HG03039 (cell line): ENCODE measurements around the gene POU3F3.

Source experiments
- ATAC-seq: cut with Tn5 transposase; IDR thresholded peaks from one replicate; pipeline ENCODE4 v1.9.1; 2021; ENCODE audit warnings: mild to moderate bottlenecking, moderate library complexity; ENCODE audit not compliant: unreplicated experiment

Gene POU3F3

GRCh38 chr2:104859766-104860450 is 6.0 kb downstream of the POU3F3 start:
- no peak for ATAC-seq

GRCh38 chr2:104860451-104860790 is 6.5 kb downstream of the POU3F3 start:
- ATAC-seq, result no peak

DNA sequence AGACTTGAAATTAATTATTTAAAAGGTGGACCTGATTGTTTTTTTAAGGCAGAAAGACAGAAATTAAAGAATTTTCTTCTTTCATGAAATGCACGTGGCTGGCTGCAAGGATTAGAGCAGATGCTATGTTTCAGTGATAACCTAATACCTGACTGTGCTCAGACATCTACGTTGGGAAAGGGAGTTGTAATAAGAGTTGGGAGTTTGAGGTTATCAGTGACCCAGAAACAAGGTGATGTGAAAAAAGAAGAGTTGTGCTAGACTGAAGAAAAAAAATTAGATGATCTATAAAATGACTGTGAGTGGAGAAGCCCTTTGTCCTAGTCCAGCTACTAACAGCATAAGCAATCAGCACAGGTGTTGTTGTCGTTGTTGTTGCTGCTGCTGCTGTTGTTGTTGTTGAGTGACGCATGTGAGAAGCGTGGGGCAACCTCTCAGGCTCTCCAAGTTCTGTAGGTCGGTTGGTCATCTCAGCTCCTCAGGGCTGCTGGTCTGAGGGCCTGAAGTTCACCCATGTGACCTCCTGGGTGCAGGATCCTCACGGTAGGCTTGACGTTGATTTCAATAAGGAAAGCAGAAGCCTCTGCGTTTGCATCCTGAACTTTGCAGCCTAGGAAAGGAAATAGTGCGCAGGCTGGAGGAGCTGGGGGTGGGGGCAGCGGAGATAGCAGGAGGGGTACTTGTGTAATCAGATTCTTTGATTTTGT is 7.6 kb downstream of the POU3F3 start:
- ATAC-seq, result no peak

GRCh38 chr2:104862058-104862941 is 8.4 kb downstream of the POU3F3 start:
- no peak for ATAC-seq

GRCh38 chr2:104863146-104863467 is 9.2 kb downstream of the POU3F3 start:
- ATAC-seq, result no peak

DNA sequence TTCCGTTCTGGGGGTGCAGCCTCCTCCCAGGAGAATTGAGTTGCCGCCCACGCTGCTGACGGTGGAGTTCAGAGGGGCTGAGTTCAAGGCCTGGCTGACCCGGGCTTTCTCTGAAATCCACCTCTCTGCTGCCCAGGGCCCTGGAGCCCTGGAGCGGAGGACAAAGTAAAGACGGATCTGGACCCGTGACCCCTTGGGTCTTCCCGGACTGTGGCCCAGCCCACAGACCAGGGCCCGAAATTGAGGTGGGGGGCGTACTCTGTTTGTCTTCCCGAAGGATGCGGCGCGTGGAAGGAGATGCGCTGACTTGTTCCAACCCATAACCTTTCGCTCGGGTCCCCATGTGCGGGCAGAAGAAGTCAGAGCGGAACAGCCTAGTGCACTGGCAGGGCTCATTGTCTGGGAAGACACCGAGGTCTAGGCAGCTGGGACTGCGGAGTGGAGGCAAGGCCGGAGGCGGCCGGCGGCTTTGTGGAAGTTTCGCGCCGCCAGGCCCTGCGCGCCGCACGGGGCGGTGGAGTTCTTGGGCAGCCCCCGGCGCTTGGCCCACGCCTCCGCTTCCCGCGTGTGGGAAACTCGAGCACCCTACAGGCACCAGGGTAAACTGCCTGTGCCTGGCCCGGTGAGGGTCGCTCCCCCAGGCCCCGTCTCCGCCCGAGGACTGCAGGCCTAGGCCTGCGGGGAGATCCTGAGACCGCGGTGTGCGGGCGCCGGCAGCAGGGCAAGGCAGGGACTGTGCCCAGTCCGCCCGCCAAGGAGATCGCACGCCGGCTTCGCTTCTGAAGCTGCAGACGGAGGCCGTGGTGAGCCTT is 9.8 kb downstream of the POU3F3 start:
- no peak for ATAC-seq

DNA sequence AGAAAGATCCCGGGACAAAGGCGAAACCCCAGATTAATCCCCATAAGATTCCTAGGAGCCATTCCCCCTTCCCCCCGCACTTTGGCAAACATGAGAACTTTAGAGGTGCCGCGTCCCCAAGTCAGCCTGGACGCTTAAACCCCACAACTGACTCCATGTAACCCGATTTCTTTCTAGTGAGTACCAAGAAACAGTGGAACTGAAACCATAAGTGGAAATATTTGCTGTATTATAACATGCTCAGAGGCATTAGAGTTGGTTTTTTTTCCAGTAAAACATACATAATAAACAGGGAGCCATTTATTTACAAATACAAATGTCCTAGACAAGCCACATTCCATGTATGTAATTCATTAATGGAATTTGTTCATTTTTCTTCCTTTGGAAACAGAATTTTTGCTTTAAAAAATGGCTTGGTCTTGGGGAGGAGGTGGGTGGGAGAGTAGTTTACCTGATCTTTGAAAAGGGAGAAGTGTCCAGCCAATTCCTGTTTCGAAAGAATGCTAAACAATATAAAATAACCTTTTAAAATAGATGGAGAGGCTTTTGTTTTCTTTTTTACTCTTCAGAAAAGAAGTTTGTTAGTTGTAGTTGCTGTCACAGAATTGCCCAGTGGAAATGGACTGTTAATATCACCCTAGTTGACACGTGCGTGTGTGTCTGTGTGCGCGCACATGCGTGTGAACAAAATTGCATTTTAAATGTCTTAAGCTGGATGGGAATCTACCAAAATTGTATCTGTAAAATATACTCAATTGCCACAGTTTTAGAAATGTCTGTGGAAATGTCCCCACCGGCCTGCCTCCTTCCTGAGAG is 10.6 kb downstream of the POU3F3 start:
- no peak for ATAC-seq

DNA sequence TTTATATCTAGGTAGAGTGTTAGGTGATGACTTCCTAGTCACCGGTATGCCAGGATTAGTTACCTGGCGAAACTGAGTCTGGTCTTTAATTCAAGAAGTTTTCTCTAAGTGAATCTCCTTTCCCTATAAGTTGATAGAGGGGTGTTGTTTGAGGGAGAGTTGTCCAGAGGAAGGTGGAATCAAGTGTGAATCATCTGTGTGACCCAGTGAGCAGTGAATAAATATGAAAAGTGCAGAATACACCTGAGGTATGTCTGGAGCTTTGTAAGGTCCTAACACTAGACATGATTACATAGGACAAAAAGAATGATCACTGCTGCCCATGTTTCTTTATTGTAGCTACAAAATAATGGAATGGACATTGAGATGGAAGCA is 11.2 kb downstream of the POU3F3 start:
- ATAC-seq, result no peak

DNA sequence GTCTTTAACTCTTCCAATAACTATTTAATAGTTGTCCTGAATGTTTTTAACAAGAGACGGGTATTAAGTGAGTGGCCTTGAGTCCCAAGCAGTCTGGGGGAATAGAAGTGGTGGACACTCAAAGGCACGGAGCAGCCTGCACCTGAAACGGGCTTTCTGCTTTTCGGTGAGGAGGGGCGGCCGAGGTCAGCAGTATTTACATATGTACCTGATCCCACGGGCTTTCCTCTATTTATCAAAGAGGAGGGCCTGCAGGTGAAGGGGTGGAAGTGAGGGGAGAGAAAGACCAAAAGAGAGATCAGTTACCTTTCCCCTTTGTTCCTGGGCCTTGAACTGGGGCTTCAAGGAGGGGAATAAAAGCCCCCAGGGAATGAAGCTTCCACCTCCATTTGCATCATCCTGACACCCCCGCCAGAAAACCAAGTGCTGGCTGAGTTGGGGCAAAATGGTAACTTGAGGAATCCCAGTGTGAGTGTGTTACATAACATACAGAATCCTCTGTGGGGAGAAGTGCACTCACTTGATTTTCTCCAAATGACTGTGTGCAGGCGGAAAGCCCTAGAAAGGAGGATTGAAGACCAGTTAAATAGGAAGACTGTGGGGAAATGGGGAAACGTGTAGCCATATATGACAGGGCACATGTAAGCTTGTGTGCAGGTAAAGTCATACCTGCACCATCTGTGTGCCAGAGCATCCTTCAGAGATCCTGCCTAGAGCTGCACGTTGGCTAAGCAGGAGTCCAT is 12.4 kb downstream of the POU3F3 start:
- ATAC-seq, result no peak

GRCh38 chr2:104866883-104867812 is 13.2 kb downstream of the POU3F3 start:
- no peak for ATAC-seq

GRCh38 chr2:104867813-104868504 is 14.0 kb downstream of the POU3F3 start:
- no peak for ATAC-seq

GRCh38 chr2:104868505-104868866 is 14.6 kb downstream of the POU3F3 start:
- no peak for ATAC-seq

DNA sequence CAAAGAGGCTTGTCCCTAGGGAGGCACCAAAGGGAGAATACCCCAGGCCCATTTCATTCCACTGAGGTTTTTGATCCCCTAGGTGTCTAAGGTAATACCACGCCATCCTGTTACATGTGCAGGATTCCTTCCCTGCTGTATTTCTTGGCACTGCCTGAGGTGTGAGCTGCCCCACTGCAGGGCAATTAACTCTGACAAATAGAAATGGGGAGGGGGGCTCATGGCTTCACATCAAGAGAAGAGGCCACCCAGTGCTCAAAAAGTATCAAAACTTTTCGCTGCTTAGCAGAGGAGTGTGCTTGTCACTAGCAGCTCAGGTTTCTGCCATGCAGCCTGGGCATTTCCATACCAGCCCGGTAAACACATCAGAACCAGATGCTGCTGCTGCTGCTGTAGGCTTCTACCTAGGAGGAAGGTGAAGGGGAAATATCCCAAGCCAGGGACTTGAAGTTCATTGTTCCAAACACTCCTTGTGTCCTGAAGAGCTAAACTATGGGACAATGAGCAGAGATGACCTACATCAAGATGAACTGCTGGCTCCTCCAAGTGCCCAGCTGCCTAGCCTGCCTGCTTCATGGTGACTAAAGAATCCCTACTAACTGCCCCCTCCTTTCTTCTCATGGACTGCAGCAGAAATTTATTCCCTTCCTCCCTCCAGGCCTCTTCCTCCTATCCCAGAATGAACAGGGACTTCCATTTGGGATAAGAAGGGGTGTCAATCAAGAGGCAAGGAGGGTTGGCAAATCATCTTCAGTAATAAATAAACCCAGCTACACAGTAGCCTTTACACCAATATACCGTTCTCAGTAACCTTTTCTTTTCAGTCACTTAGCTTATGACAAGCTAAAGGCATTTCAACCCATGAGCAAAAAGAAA is 16.4 kb downstream of the POU3F3 start:
- ATAC-seq, result no peak

DNA sequence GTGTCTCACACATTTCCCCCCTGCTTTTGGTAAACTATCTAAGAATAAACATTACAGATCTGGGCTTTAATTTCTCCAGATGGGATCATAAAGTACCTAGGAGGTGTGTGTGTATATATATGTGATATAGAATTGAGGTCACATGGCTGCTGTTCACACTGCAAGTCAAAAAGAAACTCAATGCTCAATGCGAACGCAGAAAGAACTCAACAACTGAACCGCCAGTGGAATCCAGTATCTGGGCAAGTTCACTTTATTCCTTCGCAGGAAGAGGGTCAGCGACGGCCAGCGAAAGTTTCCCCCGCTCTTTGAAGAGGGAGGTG is 17.7 kb downstream of the POU3F3 start:
- no peak for ATAC-seq

GRCh38 chr2:104871972-104872865 is 18.3 kb downstream of the POU3F3 start:
- ATAC-seq, result no peak
